ENCODE data around the gene STUM. TPM values are rescaled to one million over a fixed set of nuclear protein-coding genes. Genes with fewer than 3 reads are reported as not detected.

The STUM gene
- polyA plus RNA-seq, 1 donor (not counting 4 experiments of a cell fraction or from before 2014, with no cell fraction given) = 0.01 TPM

DNA sequence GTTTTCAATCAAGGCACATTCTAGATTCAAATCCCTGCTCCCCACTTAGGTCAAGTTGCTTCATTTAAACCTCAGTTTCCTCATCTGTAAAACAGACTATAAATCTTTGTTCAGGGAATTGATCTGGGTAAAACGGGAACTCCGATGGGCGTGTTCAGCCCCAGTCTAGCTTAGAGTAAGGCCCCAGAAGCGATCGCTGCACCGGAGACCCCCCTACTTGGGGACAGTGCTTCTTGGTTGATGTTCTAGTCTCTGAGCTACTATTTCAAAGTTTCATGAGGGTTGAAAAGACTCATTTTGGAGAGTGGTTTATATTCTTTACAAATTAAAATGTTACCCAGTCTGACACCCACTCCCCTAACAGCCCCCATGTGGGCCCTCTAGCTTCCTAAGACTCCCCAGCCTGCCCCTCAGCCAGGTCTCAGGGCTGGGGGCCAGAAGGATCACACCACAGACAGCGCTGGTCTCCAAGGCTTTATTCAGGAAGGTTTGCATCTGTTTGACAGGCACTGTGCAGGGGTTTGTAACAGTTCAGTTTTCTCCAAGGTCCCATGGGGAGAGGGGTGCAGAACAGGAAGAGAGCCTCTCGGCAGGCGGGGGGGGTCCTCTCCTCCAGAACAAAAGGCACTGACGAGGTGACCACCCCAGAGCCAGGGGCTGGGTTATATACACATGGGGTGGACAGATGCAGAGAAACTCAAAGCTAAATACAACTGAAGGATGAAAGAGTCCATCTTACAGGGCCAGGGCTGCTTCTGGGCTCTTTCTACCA, 82.9 kb downstream of the STUM start:
- Histone ChIP-seq H2AFZ (ENCODE audit: control insufficient read depth, low read length) (no peak overlapping the region), H3K4me2 (ENCODE audit: control insufficient read depth, extremely low read depth, insufficient read depth, low read depth, low read length) (no peak overlapping the region), H3K9me1 (ENCODE audit: control insufficient read depth, extremely low read depth, insufficient read depth, low read length) (no peaks in the 10 kb centered on the region), H3K4me1 (ENCODE audit: control insufficient read depth, extremely low read depth, insufficient read depth, low read length) (peaks cover 18% of the 10 kb centered on the region), H3K4me3 (ENCODE audit: control insufficient read depth in 2 of 3, extremely low read depth in 1 of 3, insufficient read depth in 2 of 3, low read depth in 1 of 3, low read length in 3 of 3) (no peak overlapping the region), H4K20me1 (ENCODE audit: control insufficient read depth, extremely low read depth, insufficient read depth, low read length) (no peaks in the 10 kb centered on the region), H3K9me3 (ENCODE audit: control insufficient read depth, low read depth, low read length) (no peaks in the 10 kb centered on the region), H3K27ac (ENCODE audit: control insufficient read depth, insufficient read depth, low read length) (no peak overlapping the region), H3K27me3 (ENCODE audit: control insufficient read depth, extremely low read depth, insufficient read depth, low read length) (no peaks in the 10 kb centered on the region), H3K79me2 (ENCODE audit: control insufficient read depth, insufficient read depth, low read length) (no peaks in the 10 kb centered on the region), H3K9ac (ENCODE audit: control insufficient read depth, extremely low read depth, insufficient read depth, low read length) (no peak overlapping the region), H3K36me3 (ENCODE audit: control insufficient read depth in 2 of 2, extremely low read depth in 1 of 2, insufficient read depth in 2 of 2, low read length in 2 of 2) (no peaks in the 10 kb centered on the region)
- FAIRE-seq (no peak), DNase-seq (ENCODE audit: low read depth, low spot score) (no peak)
- TF ChIP-seq, protein P1, sequence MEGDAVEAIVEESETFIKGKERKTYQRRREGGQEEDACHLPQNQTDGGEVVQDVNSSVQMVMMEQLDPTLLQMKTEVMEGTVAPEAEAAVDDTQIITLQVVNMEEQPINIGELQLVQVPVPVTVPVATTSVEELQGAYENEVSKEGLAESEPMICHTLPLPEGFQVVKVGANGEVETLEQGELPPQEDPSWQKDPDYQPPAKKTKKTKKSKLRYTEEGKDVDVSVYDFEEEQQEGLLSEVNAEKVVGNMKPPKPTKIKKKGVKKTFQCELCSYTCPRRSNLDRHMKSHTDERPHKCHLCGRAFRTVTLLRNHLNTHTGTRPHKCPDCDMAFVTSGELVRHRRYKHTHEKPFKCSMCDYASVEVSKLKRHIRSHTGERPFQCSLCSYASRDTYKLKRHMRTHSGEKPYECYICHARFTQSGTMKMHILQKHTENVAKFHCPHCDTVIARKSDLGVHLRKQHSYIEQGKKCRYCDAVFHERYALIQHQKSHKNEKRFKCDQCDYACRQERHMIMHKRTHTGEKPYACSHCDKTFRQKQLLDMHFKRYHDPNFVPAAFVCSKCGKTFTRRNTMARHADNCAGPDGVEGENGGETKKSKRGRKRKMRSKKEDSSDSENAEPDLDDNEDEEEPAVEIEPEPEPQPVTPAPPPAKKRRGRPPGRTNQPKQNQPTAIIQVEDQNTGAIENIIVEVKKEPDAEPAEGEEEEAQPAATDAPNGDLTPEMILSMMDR (optimal IDR thresholded peaks at IDR 0.05 in 1 of 3, IDR thresholded peaks at IDR 0.05 in 1 of 3, conservative IDR thresholded peaks at IDR 0.05 in 1 of 3; ENCODE audit: extremely low read depth in 1 of 3, insufficient read depth in 2 of 3, low read length in 3 of 3) = no peak
- no peak for TF ChIP-seq EZH2 (IDR thresholded peaks at IDR 0.05; ENCODE audit: low read length)
- dilution Hi-C loops (cut with MboI; ENCODE audit: extremely low pct_ligation_motif_present, low sequenced_read_pairs) = loop anchor here (10.0 kb wide), 1 partner anchor 253 kb away; no protein-coding TSS in a partner anchor

DNA sequence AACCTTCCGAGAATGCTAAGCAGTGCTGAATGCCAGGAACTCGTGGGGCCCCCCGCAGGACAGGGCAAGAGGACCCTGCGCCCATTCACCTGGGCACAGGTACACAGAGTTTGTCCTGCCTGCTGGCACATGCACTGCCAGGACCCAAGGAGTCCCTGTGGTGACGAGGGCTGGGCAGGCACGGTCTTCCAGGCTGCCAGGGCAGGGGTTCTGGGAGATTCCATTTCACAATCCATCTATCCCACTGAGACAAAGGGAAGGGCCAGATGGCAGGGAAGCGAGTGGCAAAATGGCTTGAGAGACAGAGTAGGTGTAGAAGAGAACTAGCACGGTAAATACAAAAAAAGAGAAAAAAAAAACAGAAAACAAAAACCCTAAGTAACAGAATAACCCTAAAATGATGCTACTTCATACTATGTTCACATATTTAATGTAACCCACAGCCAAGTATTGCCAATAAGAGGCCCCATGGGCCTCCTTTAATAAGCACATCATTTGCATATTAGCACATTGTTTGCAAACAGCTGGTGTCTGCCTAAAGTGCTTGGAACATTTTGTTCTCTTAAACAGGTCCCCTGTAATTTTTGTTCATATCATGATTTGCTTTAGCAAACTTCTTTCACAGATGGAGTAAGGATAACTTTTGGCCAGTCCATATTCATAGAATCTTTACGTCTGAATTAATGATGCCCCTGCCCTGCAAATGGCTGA, 83.8 kb downstream of the STUM start:
- dilution Hi-C loops (cut with MboI; ENCODE audit: extremely low pct_ligation_motif_present, low sequenced_read_pairs) = loop anchor here (10.0 kb wide), 1 partner anchor 252 kb away; no protein-coding TSS in a partner anchor
- peaks cover 18% of the 10 kb centered on the region for H3K4me1 ChIP-seq (ENCODE audit: control insufficient read depth, extremely low read depth, insufficient read depth, low read length)
- H4K20me1 ChIP-seq (ENCODE audit: control insufficient read depth, extremely low read depth, insufficient read depth, low read length) = no peaks in the 10 kb centered on the region
- H3K27me3 ChIP-seq (ENCODE audit: control insufficient read depth, extremely low read depth, insufficient read depth, low read length) = no peaks in the 10 kb centered on the region
- H3K9me3 ChIP-seq (ENCODE audit: control insufficient read depth, low read depth, low read length) = no peaks in the 10 kb centered on the region
- H3K4me2 ChIP-seq (ENCODE audit: control insufficient read depth, extremely low read depth, insufficient read depth, low read depth, low read length) = no peak overlapping the region
- H3K27ac ChIP-seq (ENCODE audit: control insufficient read depth, insufficient read depth, low read length) = no peak overlapping the region
- FAIRE-seq (no peak), DNase-seq (ENCODE audit: low read depth, low spot score) (no peak)
- no peak overlapping the region for H2AFZ ChIP-seq (ENCODE audit: control insufficient read depth, low read length)
- H3K9me1 ChIP-seq (ENCODE audit: control insufficient read depth, extremely low read depth, insufficient read depth, low read length) = no peaks in the 10 kb centered on the region
- no peak overlapping the region for H3K4me3 ChIP-seq (ENCODE audit: control insufficient read depth in 2 of 3, extremely low read depth in 1 of 3, insufficient read depth in 2 of 3, low read depth in 1 of 3, low read length in 3 of 3)
- TF ChIP-seq, protein P1 (optimal IDR thresholded peaks at IDR 0.05 in 1 of 3, IDR thresholded peaks at IDR 0.05 in 1 of 3, conservative IDR thresholded peaks at IDR 0.05 in 1 of 3; ENCODE audit: extremely low read depth in 1 of 3, insufficient read depth in 2 of 3, low read length in 3 of 3) = no peak
- TF ChIP-seq EZH2 (IDR thresholded peaks at IDR 0.05; ENCODE audit: low read length) = no peak
- H3K36me3 ChIP-seq (ENCODE audit: control insufficient read depth in 2 of 2, extremely low read depth in 1 of 2, insufficient read depth in 2 of 2, low read length in 2 of 2) = peaks cover 0 to 7% of the 10 kb centered on the region in 2 experiments
- H3K9ac ChIP-seq (ENCODE audit: control insufficient read depth, extremely low read depth, insufficient read depth, low read length) = no peak overlapping the region
- no peaks in the 10 kb centered on the region for H3K79me2 ChIP-seq (ENCODE audit: control insufficient read depth, insufficient read depth, low read length)

All from keratinocyte (primary cell).